HG02840 (cell line): ENCODE results near the gene DUSP18.
"Not testable (repeated sequence)": the region's sequence is repeated elsewhere in the genome, so short reads cannot be mapped to it uniquely, and the experiment has no call there.

Experiments used
- ATAC-seq: cut with Tn5 transposase; IDR thresholded peaks from one replicate; pipeline ENCODE4 v1.9.1; 2021; ENCODE audit warnings: mild to moderate bottlenecking, moderate library complexity, moderate number of reproducible peaks; ENCODE audit not compliant: unreplicated experiment, low FRiP score

Gene DUSP18

GRCh38 chr22:30667494-30668385 lies at the start of gene DUSP18:
Gene DUSP18, minus strand, starts transcription at chr22:30667875. Its CDS starts 3,872 bp downstream, at chr22:30664003.
- peak; percentile 91 for ATAC-seq

GRCh38 chr22:30714062-30714461 lies 46.4 kb upstream of the DUSP18 start:
- no peak for ATAC-seq

GRCh38 chr22:30712094-30712493 lies 44.4 kb upstream of the DUSP18 start:
- no peak for ATAC-seq

GRCh38 chr22:30709980-30710379 lies 42.3 kb upstream of the DUSP18 start:
- ATAC-seq: not testable (repeated sequence)

GRCh38 chr22:30705710-30706651 lies 38.3 kb upstream of the DUSP18 start:
- ATAC-seq: no peak

- ATAC-seq: no peak
These were observed 37.3 kb upstream of the DUSP18 start for GRCh38 chr22:30704978-30705377.

- ATAC-seq: no peak
These were observed 35.2 kb upstream of the DUSP18 start for GRCh38 chr22:30702856-30703255.

- no peak for ATAC-seq
These were observed 34.2 kb upstream of the DUSP18 start for GRCh38 chr22:30701872-30702271.

GRCh38 chr22:30697975-30698374 lies 30.3 kb upstream of the DUSP18 start:
- no peak for ATAC-seq

- ATAC-seq: no peak
These were observed 28.4 kb upstream of the DUSP18 start for GRCh38 chr22:30695871-30696655.

- ATAC-seq: no peak
These were observed 27.7 kb upstream of the DUSP18 start for GRCh38 chr22:30695351-30695851.

GRCh38 chr22:30694640-30695350 lies 27.1 kb upstream of the DUSP18 start, which contains the start of gene OSBP2:
Gene OSBP2, plus strand, starts transcription at chr22:30694874. Its CDS starts 36 bp downstream, at chr22:30694910.
- ATAC-seq: no peak

GRCh38 chr22:30694171-30694639 lies 26.5 kb upstream of the DUSP18 start:
- ATAC-seq: no peak

- no peak for ATAC-seq
These were observed 23.5 kb upstream of the DUSP18 start for GRCh38 chr22:30691204-30691603.

GRCh38 chr22:30689622-30690021 lies 21.9 kb upstream of the DUSP18 start:
- no peak for ATAC-seq

GRCh38 chr22:30687358-30687757 lies 19.7 kb upstream of the DUSP18 start:
- no peak for ATAC-seq

GRCh38 chr22:30685178-30685577 lies 17.5 kb upstream of the DUSP18 start:
- no peak for ATAC-seq

GRCh38 chr22:30681831-30682230 lies 14.2 kb upstream of the DUSP18 start:
- ATAC-seq: no peak
